Measurements from ENCODE around the gene TRIM46. TPM values are rescaled to one million over a fixed set of nuclear protein-coding genes. Genes with fewer than 3 reads are reported as not detected.

Gene TRIM46
- total and polyA plus RNA-seq, 9 of the 15 experiments (the other 6 are each of a cell fraction or from before 2014, with no cell fraction given), result 0.05 to 0.60 (median 0.16) TPM; not detected in 3

DNA sequence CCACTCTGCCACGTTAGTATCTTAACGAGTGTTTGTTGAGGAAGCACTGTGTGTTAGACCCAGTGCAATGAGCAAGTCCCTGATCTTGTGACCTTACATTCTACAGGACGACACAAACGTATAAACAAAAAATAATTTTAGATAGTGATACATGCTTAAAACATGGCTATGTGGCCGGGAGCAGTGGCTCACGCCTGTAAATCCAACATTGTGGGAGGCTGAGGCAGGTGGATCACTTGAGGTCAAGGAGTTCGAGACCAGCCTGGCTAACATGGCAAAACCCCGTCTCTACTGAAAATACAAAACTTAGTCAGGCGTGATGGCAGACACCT is 54.4 kb downstream of the TRIM46 start (continued):
- TF ChIP-seq, protein P1, sequence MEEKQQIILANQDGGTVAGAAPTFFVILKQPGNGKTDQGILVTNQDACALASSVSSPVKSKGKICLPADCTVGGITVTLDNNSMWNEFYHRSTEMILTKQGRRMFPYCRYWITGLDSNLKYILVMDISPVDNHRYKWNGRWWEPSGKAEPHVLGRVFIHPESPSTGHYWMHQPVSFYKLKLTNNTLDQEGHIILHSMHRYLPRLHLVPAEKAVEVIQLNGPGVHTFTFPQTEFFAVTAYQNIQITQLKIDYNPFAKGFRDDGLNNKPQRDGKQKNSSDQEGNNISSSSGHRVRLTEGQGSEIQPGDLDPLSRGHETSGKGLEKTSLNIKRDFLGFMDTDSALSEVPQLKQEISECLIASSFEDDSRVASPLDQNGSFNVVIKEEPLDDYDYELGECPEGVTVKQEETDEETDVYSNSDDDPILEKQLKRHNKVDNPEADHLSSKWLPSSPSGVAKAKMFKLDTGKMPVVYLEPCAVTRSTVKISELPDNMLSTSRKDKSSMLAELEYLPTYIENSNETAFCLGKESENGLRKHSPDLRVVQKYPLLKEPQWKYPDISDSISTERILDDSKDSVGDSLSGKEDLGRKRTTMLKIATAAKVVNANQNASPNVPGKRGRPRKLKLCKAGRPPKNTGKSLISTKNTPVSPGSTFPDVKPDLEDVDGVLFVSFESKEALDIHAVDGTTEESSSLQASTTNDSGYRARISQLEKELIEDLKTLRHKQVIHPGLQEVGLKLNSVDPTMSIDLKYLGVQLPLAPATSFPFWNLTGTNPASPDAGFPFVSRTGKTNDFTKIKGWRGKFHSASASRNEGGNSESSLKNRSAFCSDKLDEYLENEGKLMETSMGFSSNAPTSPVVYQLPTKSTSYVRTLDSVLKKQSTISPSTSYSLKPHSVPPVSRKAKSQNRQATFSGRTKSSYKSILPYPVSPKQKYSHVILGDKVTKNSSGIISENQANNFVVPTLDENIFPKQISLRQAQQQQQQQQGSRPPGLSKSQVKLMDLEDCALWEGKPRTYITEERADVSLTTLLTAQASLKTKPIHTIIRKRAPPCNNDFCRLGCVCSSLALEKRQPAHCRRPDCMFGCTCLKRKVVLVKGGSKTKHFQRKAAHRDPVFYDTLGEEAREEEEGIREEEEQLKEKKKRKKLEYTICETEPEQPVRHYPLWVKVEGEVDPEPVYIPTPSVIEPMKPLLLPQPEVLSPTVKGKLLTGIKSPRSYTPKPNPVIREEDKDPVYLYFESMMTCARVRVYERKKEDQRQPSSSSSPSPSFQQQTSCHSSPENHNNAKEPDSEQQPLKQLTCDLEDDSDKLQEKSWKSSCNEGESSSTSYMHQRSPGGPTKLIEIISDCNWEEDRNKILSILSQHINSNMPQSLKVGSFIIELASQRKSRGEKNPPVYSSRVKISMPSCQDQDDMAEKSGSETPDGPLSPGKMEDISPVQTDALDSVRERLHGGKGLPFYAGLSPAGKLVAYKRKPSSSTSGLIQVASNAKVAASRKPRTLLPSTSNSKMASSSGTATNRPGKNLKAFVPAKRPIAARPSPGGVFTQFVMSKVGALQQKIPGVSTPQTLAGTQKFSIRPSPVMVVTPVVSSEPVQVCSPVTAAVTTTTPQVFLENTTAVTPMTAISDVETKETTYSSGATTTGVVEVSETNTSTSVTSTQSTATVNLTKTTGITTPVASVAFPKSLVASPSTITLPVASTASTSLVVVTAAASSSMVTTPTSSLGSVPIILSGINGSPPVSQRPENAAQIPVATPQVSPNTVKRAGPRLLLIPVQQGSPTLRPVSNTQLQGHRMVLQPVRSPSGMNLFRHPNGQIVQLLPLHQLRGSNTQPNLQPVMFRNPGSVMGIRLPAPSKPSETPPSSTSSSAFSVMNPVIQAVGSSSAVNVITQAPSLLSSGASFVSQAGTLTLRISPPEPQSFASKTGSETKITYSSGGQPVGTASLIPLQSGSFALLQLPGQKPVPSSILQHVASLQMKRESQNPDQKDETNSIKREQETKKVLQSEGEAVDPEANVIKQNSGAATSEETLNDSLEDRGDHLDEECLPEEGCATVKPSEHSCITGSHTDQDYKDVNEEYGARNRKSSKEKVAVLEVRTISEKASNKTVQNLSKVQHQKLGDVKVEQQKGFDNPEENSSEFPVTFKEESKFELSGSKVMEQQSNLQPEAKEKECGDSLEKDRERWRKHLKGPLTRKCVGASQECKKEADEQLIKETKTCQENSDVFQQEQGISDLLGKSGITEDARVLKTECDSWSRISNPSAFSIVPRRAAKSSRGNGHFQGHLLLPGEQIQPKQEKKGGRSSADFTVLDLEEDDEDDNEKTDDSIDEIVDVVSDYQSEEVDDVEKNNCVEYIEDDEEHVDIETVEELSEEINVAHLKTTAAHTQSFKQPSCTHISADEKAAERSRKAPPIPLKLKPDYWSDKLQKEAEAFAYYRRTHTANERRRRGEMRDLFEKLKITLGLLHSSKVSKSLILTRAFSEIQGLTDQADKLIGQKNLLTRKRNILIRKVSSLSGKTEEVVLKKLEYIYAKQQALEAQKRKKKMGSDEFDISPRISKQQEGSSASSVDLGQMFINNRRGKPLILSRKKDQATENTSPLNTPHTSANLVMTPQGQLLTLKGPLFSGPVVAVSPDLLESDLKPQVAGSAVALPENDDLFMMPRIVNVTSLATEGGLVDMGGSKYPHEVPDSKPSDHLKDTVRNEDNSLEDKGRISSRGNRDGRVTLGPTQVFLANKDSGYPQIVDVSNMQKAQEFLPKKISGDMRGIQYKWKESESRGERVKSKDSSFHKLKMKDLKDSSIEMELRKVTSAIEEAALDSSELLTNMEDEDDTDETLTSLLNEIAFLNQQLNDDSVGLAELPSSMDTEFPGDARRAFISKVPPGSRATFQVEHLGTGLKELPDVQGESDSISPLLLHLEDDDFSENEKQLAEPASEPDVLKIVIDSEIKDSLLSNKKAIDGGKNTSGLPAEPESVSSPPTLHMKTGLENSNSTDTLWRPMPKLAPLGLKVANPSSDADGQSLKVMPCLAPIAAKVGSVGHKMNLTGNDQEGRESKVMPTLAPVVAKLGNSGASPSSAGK (IDR thresholded peaks at IDR 0.05), result peak; percentile 3; the same call in 1 of the 2 replicates
